GM19372 (cell line): ENCODE results near the gene ZNF780A.
A peak's percentile ranks its signal among the peaks of the same experiment; 100 is the strongest.
"Not testable (repeated sequence)": the region's sequence is repeated elsewhere in the genome, so short reads cannot be mapped to it uniquely, and the experiment has no call there.

Experiments used
- ATAC-seq: cut with Tn5 transposase; IDR thresholded peaks from one replicate; pipeline ENCODE4 v1.9.1; 2021; ENCODE audit warnings: mild to moderate bottlenecking, low read depth, moderate library complexity; ENCODE audit not compliant: unreplicated experiment

The ZNF780A gene

DNA sequence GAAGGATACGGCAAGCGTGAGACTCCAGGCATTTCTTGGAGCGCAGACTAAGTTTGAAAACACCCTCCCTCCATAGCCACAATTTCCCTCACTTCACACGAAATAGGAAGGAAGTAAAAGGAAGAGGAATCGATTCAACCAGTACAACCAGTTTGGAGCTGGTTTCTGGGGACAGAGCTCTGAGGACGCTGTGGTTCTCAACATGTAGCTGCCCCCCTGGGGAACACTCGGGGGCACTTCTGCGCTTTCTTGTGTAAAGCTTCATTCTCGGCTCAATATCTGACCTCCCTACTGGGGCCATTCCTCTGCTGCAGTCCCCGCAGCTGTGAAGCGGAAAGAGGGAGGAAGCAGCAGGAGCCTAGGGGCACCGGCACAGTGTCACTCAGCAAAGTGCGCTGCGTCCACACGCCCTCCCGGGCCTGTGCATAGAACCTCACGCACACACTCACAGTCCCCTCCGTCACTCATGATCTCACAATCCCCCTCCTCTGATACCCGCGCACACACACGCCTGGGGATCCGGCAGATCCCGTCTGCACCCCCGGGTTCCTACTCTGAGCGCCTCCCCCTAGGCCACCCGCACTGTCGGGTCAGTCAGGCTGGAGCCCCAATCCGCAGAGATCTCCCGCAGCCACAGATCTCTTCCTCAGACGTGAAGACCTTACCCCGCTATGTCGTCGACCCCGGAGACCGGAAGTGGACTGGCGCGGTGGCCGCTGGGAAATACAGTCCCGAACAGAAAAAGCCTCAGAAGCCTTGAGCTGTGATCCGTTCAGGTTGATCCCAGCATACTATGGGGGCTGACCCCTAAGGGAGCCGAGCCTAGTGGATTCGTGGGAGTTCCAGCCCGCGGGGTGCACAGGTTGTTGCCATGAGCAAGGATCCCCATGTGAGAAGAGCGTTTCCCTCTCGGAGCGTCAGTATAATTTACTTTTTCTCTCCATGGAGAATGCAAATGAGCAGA is at the start of gene ZNF780A:
ZNF780A (minus strand) TSS at position 703 of the 964 bp plus-strand sequence. CDS start 6,190 bp downstream, outside the sequence.
- ATAC-seq = peak; percentile 72

DNA sequence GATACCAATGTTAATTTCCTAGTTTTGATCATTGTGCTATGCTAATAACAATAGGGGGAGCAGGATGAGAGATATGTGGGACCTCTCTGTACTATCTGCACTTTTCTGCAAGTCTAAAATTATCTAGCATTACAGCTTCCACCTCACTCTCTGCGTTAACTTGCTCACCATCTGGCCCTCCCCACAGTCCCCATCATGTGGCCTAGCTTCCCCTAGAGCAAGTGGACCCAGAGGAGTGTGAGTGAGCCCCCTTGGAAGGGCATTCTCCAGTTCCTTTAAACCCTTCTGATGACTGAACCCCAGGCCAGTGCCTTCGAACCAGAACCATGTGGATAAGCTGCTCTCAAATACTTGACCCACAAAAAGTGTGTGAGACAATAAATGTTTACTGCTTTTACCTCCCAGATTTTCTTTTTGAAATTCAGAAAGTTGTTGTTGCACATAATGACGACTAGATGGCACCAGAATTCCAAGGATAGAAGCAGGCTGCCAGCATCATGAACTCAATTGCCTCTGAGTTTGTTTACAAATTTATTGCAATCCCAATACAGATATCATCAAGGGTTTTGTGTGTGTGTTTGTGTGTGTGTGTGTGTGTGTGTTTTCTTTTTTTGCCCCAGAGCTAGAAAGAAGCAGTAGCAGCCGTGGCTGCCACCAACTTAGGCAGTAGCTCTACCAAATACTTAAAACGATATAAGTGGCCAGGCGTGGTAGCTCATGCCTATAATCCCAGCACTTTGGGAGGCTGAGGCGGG is 49.0 kb upstream of the ZNF780A start:
- ATAC-seq = no peak

DNA sequence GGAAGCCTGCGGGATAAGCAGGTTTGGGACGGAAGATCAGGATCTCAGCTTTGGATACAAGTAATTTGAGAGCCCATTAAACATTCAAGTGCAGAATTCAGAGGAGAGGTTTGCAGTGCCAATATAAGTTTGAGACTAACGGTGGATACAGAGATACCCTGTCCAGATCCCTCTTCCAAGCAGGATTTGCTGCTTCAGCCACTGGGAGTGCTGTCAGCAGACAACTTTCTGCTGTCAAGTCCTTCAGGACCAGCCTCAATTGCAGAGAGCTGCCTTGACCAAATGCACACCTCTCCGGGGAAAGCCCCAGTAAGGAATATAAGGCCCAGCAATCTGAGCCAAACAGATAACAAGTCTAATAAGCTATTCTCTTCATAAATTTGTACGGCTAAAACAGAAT is 46.1 kb upstream of the ZNF780A start:
- ATAC-seq = no peak

DNA sequence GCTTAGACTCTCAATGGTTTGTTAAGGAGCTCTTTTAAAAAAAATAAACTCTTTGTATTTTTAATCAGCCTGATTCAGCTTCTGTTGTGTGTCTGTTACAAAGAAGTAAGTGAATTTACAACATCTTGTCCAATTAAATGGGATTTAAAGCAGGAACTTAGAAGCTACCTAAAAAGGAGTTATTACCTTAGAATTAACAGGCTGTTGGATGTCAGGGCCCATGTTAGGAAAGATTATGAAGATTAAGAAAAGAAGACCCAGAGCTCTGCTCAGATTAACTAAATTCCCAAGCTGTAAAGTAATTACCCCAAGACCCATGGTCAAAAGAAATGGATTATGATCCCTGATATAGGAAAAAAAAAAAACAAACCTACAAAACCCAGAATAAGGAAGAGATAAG is 44.1 kb upstream of the ZNF780A start:
- ATAC-seq = no peak

DNA sequence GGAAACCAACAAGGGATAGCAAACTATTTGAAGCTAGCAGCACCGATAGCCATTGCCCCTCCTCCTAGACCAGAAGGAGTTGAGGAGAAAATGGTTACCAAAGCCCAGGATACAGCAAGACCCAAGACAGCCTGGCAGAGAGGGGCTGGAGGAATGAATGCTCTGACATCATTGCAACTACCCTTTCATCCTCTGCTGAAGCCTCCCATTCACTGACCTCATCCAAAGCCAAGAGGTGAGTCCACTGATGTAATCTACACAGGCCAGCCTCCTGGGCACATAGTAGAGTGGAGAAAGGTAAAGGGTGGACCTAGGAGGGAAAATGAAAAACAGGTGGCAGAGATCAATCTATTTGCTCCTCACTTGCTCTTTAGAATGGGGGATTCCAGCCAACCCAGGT is 42.7 kb upstream of the ZNF780A start:
- no peak for ATAC-seq

DNA sequence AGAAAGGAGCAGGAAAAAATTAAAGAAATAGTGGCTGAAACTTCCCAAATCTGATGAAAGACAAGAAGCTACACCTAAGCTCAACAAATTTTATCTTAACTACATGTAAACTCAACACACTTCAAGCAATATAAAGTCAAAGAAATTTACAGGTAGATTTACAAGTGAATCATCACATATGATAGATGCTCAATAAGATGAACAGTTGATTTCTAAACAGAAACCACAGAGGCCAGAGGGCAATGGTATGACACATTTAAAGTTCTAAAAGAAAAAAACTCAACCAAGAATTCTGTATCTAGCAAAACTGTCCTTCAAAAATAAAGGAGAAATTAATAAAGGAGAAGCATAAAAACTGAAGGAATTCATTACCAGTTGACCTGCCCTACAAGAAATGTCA is 39.3 kb upstream of the ZNF780A start:
- ATAC-seq = no peak

DNA sequence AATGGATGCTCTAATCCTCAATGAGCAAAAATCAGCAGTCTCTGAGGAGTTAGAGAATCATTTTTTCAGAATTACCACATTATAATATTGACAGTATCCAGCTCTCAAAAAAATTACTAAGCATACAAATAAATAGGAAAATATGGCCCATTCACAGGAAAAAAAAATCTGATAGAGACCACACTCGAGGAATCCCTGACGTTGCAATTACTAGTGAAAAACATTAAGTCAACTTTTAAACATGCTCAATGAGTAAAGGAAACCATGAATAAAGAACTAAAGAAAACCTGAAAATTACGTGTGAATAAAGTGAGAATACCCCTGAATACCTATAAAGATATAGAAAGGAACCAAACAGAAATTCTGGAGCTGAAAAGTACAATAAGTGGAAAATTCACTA is 38.7 kb upstream of the ZNF780A start:
- no peak for ATAC-seq

DNA sequence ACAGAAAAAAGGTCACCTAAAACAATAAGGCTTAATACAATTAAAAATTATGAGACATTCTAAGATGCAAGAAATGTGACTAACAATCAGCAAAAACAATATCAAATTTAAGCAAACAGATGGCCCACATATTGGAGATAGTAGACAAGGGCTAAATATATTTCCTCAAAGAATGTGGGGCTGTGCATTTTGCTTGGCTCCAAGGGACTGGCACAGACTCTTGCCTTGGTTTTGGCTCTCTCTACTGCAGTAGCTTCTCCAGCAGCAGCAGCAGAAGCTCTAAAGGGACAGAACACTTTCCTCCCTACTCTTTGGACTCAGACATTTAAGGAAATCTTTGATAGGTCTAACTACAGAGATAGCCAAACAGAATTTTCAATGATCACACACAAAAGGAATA is 38.2 kb upstream of the ZNF780A start:
- no peak for ATAC-seq

DNA sequence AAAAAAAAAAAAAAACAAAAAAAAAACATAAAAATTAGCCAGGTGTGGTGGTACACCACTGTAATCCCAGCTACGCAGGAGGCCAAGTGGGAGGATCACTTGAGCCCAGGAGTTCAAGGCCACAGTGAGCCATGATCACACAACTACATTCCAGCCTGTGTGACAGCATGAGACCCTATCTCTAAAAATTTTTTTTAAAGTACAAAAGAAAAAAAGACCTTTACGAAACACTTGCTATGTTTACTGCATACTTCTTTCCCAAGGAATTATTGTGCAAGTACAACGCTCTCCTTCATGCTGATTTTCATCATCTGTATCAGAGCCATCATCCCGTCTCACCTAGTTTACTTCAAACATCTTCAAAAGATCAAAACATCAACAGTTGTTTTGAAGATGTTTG is 28.6 kb upstream of the ZNF780A start:
- ATAC-seq = no peak

DNA sequence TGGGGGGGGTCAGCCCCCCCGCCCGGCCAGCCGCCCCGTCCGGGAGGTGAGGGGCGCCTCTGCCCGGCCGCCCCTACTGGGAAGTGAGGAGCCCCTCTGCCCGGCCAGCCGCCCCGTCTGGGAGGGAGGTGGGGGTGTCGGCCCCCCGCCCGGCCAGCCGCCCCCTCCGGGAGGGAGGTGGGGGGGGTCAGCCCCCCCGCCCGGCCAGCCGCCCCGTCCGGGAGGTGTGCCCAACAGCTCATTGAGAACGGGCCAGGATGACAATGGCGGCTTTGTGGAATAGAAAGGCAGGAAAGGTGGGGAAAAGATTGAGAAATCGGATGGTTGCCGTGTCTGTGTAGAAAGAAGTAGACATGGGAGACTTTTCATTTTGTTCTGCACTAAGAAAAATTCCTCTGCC is 27.9 kb upstream of the ZNF780A start:
- not testable (repeated sequence) for ATAC-seq

DNA sequence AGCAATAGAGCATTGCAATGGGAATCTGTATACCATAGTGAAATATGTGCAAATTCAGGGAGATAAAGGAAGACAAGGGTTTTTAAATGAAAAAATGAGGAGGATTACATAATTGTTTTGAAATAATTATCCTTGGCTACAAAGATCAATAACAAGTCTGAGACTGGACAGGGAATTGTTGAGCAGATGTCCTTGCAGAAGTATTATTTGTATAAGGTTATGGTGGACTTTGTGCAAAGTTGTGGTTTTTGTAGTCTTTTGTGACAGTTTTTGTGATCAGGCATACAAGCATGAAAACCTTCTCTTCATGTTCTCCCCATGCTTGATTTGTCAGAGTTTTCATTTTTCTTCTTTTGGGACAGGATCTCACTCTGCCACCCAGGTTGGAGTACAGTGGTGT is 25.3 kb upstream of the ZNF780A start:
- ATAC-seq = no peak

DNA sequence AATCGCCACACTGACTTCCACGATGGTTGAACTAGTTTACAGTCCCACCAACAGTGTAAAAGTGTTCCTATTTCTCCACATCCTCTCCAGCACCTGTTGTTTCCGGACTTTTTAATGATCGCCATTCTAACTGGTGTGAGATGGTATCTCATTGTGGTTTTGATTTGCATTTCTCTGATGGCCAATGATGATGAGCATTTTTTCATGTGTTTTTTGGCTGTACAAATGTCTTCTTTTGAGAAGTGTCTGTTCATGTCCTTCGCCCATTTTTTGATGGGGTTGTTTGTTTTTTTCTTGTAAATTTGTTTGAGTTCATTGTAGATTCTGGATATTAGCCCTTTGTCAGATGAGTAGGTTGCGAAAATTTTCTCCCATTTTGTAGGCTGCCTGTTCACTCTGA is 23.4 kb upstream of the ZNF780A start:
- ATAC-seq = not testable (repeated sequence)

DNA sequence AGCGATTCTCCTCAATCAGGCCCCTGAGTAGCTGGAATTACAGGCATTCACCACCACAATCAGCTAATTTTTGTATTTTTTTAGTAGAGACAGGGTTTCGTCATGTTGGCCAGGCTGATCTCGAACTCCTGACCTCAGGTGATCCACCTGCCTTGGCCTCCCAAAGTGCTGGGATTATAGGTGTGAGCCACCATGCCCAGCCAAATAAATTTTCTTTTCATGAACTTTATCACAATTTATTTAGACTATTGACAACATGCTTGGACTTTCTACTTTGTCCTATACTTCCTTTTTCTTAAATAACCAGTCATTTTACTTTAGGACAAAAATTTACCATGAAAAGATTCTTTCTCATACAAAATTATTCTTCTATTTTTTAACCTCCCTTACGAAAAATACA is 21.5 kb upstream of the ZNF780A start:
- ATAC-seq = not testable (repeated sequence)

DNA sequence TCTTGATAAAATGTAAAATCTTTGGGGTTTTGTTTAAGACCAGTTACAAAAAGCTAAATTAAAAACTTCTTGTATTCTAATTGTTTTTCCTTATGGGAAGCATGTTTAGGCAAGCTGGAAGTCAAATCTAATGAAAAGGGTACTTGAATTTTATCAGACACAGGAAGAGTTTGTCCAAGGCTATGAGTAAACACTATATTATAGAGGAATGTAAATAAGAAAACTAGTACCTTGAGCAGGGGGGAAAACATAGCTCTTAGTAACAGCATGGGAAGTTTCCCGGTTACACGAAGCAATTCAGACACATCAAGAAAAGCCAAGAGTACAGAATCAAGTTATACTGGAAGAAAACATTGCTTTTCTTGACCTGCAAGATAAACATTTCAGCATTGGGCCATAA is 19.8 kb upstream of the ZNF780A start:
- ATAC-seq = no peak

DNA sequence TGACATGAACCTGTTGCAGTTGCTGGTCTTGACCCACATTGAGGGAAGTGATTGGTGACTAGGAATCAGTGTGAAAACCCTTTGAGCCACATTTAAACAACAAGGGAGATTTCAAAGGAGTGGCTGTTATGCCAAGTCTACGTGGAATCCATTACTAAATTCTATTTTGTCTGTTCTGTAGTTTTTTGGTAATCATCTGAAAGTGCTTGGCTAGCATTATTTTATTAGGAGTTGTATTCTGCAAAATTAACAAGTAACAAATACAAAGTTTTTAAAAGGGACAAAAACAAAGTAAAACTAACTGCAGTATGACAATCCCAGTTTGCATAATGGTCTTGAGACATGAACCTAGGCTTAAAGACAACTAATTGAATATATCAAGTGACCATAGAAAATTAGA is 14.0 kb upstream of the ZNF780A start:
- ATAC-seq = no peak

DNA sequence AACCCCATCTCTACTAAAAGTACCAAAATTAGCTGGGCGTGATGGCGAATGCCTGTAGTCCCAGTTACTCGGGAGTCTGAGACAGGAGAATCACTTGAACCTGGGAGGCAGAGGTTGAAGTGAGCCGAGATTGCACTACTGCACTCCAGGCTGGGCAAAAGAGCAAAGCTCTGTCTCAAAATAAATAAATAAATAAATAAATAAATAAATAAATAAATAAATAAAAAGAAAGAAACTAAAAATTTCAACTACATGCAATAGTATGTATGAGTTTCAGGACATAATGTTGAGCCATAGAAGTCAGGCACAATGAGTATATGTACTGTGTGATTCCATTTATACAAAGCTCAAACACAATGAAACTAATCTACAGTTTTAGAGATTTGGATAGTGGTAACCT is 12.9 kb upstream of the ZNF780A start:
- ATAC-seq = no peak

DNA sequence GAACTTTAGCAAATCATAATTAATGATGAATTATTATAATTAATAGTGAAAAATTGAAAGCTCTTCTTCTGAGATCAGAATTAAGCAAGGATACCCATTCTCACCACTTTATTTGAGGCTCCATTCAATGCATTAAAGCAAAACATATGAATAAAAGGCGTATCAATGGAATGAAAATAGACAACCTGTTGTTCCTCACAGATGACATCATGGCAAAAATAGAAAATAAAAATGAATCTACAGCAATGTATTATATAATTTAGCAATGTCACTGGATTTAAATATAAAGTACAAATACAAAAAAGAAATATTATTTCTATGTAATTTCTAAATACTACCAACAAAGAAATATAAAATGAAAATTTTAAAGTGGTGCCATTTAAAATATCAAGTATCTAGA is 11.1 kb upstream of the ZNF780A start:
- no peak for ATAC-seq

DNA sequence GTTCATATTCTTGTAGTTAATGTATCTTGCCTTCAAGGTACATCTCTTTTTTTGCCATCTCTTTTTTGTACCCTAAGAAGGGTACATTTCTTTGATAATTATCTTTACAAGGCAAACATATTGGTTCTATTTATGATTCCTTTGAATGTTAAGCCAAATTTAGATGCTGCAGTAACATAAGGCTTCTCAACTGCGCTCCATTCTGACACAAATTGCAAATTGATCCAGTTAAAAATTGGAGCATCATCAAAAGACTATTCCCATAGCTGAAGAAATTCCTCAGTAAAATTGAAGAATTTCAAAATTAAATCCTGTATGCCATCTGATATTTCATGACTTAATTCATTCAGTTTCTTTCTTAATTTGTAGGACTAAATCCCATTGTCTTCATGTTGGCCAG is 2.7 kb upstream of the ZNF780A start:
- ATAC-seq = no peak

DNA sequence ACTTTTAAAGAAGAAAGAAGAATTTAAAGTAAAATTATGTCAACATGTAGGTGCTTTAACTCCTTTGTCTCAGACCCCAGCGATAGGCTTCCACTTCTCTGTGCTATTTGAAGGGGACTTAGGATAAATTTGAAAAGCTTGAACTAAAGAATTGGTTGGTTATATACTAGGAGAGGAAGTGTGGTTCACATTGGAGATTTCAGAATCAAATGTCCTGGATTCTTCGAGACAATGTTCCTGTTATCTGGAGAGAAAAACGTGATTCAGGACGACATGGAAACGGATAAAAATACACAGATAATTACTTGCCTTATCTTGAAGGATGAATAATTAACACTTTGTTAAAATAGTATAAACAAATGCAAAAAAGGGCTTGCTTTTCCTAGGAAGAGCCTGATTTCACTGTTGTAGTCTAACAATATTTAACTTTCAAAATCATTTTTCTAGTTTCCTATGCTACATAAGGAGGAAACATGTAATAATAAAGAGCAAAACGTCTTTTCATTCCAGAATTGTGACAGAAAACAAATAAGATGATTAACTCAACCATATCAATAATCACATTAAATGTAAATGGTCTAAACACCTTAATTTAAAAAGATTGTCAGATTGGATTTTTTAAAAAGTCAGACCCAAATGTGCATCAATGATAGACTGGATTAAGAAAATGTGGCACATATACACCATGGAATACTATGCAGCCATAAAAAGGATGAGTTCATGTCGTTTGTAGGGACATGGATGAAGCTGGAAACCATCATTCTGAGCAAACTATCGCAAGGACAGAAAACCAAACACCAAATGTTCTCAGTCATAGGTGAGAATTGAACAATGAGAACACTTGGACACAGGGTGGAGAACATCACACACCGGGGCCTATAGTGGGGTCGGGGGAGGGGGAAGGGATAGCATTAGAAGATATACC is 724 bp upstream of the ZNF780A start:
- ATAC-seq = no peak

DNA sequence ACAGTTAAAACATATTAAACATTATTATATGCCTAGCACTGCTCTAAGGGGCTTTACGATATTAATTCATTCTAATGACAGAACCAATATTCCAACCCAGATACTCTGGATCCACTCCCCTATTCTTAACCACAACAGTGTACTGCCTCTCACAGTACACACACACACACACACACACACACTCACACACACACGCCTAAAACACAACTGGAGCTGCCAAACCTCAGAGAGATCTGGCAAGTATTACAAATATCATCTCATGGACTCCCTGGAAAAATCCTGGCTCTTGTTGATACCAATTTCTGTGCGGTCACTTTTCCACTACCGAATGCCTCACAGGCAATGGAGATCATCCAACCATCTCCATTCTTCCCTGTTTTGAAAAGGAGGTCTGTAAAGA is 1.3 kb downstream of the ZNF780A start:
- no peak for ATAC-seq
